ENCODE results near the gene GADD45G. TPM values are rescaled to one million over a fixed set of nuclear protein-coding genes. Genes with fewer than 3 reads are reported as not detected.

GADD45G gene
- total and polyA plus RNA-seq, 8 donors = 9.5 to 220 (median 21.1) TPM

DNA sequence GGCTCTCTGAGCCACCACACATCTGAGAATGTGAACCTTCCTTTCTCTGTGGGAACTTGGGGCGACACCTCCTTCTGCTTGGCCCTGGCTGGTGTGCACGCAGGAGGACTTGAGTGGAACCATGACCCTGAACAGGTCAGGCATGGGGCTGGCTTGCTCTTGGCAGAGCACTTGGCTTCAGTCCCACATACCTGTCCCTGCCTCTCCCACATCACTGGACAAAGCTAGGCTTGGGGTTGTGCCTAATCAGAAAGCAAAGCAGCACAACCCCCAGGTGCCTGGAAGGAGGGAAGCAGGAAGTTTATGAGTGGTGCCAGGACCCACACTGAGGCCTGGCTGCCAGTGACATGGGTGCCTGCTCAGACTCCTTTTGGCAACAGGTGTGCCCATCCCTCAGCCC lies 13.2 kb downstream of the GADD45G start:
- intact Hi-C loops (cut with DNase I) = loop anchor here in 1 of 3 donors (10.0 kb wide), 2 partner anchors 117 to 377 kb away; no protein-coding TSS in a partner anchor
- 16 to 21% methylated on average over 2 of the region's 2 CpGs for WGBS, 2 donors
- Histone ChIP-seq H3K9me3 (no peaks in the 10 kb centered on the region), H3K27ac (peak overlapping the region; percentile 35 to 67 (median 51)), H3K4me3 (no peak overlapping the region), H3K36me3 (no peaks in the 10 kb centered on the region), H3K27me3 (no peaks in the 10 kb centered on the region), H3K4me1 (peaks cover 5 to 14% (median 14%) of the 10 kb centered on the region in 3 donors)
- ATAC-seq (peak; percentile 80 to 94 (median 88)), FAIRE-seq (no peak), DNase-seq (peak in 5 of 6 donors; percentile 69 to 84 (median 82))
- TF ChIP-seq, protein P1, sequence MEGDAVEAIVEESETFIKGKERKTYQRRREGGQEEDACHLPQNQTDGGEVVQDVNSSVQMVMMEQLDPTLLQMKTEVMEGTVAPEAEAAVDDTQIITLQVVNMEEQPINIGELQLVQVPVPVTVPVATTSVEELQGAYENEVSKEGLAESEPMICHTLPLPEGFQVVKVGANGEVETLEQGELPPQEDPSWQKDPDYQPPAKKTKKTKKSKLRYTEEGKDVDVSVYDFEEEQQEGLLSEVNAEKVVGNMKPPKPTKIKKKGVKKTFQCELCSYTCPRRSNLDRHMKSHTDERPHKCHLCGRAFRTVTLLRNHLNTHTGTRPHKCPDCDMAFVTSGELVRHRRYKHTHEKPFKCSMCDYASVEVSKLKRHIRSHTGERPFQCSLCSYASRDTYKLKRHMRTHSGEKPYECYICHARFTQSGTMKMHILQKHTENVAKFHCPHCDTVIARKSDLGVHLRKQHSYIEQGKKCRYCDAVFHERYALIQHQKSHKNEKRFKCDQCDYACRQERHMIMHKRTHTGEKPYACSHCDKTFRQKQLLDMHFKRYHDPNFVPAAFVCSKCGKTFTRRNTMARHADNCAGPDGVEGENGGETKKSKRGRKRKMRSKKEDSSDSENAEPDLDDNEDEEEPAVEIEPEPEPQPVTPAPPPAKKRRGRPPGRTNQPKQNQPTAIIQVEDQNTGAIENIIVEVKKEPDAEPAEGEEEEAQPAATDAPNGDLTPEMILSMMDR (IDR thresholded peaks at IDR 0.05) = no peak

DNA sequence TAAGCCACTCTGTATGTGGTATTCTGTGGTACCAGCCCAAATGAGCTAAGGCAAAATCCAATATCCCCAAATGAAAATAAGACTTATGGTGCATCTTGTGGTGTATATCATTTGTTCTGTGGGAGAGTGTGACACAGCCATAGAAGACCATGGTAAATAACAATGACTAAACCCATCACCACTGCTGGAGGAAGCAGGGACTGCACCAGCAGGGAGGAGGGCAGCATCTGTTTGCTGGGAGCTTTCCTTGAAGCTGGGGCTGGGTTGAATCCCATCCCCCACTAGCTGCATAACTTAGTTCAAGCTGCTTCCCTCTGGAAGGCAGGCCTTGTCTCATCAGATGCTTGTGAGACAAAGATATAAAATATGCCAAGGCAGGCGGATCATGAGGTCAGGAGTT lies 14.2 kb downstream of the GADD45G start:
- peaks cover 8 to 25% (median 24%) of the 10 kb centered on the region in 3 donors for H3K4me1 ChIP-seq
- TF ChIP-seq, protein P1 (IDR thresholded peaks at IDR 0.05) = no peak
- no peaks in the 10 kb centered on the region for H3K9me3 ChIP-seq
- WGBS, 2 donors = 98 to 100% methylated on average over 1 of the region's 1 CpG
- H3K27ac ChIP-seq = peak overlapping the region in 1 of 4 donors; percentile 67
- ATAC-seq (no peak), FAIRE-seq (no peak), DNase-seq (no peak)
- H3K36me3 ChIP-seq = no peaks in the 10 kb centered on the region
- no peaks in the 10 kb centered on the region for H3K27me3 ChIP-seq
- intact Hi-C loops (cut with DNase I) = loop anchor here in 1 of 3 donors (10.0 kb wide), 2 partner anchors 116 to 376 kb away; no protein-coding TSS in a partner anchor
- no peak overlapping the region for H3K4me3 ChIP-seq

DNA sequence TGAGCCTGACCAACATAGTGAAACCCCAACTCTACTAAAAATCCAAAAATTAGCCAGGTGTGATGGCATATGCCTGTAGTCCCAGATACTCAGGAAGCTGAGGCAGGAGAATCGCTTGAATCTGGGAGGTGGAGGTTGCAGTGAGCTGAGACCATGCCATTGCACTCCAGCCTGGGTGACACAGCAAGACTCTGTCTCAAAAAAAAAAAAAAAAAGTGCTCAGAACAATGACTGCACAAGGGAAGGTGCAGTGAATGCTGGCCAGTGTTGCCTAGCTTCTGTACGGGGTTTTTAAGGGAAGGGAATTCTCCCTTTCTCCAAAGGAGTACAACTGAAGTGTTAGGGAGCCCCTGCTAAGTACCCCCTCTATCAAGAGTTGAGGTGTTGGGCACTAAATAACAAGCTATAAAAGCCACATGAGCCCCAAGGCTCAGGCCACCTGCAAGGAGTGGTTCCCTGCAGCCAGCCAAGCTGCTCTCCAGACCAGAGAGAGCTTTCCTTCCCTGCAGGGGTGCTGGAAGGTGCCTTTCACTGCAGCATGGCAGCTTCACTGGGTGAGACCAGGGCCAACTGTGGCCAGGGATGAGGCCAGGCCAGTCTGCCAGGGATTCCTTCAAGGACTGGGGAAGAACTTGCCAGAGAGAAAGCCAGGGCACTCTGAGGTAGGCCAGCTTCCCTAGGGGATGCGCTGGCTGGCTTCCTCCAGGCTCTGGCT lies 14.8 kb downstream of the GADD45G start:
- H3K36me3 ChIP-seq = no peaks in the 10 kb centered on the region
- peak in 2 of 6 donors; percentile 12 to 34 for DNase-seq
- TF ChIP-seq, protein P1 (IDR thresholded peaks at IDR 0.05) = no peak
- H3K9me3 ChIP-seq = no peaks in the 10 kb centered on the region
- intact Hi-C loops (cut with DNase I) = loop anchor here in 1 of 3 donors (10.0 kb wide), 2 partner anchors 115 to 375 kb away; no protein-coding TSS in a partner anchor
- peaks cover 13 to 30% (median 30%) of the 10 kb centered on the region in 3 donors for H3K4me1 ChIP-seq
- 97 to 98% methylated on average over 3 of the region's 3 CpGs for WGBS, 2 donors
- no peak for FAIRE-seq
- ATAC-seq = no peak
- H3K27me3 ChIP-seq = no peaks in the 10 kb centered on the region
- H3K4me3 ChIP-seq = no peak overlapping the region
- no peak overlapping the region for H3K27ac ChIP-seq

DNA sequence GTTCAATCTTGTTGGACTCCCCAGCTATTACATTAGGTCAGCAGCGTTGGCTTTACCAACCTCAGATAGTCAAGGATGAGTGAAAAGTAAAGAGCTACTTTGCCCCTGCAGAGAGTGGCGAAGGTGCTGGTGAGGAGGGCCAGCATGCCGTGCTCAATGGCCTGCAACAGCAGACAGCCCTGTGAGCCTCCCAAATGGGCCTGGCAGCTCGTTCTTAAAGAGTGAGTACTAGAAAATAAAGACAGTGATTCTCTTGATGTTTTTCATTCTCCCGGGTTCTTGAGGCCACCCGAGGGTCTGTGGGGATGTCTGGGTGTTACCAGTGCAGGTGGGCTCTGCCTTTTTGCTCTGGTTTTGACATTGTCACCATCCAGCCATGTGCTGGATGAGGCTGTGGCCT lies 16.2 kb downstream of the GADD45G start:
- TF ChIP-seq, protein P1 (IDR thresholded peaks at IDR 0.05) = no peak
- H3K36me3 ChIP-seq = no peaks in the 10 kb centered on the region
- no peaks in the 10 kb centered on the region for H3K9me3 ChIP-seq
- H3K4me3 ChIP-seq = no peak overlapping the region
- H3K27me3 ChIP-seq = no peaks in the 10 kb centered on the region
- peaks cover 17 to 35% (median 35%) of the 10 kb centered on the region in 3 donors for H3K4me1 ChIP-seq
- intact Hi-C loops (cut with DNase I) = no loop called here
- 92 to 96% methylated on average over 6 of the region's 6 CpGs for WGBS, 2 donors
- DNase-seq (peak in 1 of 6 donors; percentile 16), ATAC-seq (no peak), FAIRE-seq (no peak)
- no peak overlapping the region for H3K27ac ChIP-seq

DNA sequence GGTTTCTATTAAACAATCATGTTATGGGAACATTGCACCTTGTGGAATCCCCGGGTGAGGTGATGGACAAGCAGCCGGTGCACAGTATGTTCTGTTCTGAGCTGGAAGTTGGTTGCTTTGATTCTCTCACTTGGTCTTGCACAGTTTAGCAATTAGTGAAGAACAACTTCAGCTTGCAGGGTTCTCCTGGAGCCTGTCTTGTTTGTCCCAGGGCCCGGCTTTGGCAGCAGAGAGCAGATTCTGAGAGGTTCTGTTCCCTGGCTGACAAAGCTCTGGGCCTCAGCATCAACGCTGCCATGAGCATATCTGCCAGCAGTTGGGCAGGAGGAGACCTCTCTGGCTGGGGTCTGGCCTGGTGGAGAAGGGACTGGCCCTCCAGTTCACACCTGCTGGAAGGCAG lies 16.9 kb downstream of the GADD45G start:
- H3K27me3 ChIP-seq = no peaks in the 10 kb centered on the region
- peaks cover 17 to 41% (median 35%) of the 10 kb centered on the region in 3 donors for H3K4me1 ChIP-seq
- peak in 2 of 6 donors; percentile 14 to 29 for DNase-seq
- no peak overlapping the region for H3K4me3 ChIP-seq
- TF ChIP-seq, protein P1 (IDR thresholded peaks at IDR 0.05) = no peak
- no peak for ATAC-seq
- H3K36me3 ChIP-seq = no peaks in the 10 kb centered on the region
- intact Hi-C loops (cut with DNase I) = no loop called here
- H3K9me3 ChIP-seq = no peaks in the 10 kb centered on the region
- no peak overlapping the region for H3K27ac ChIP-seq
- FAIRE-seq = no peak
- 78 to 83% methylated on average over 4 of the region's 4 CpGs for WGBS, 2 donors
